ENCODE results near the gene EYS. TPM values are rescaled to one million over a fixed set of nuclear protein-coding genes. Genes with fewer than 3 reads are reported as not detected.

The EYS gene
- total RNA-seq, 1 donor from 2014 or later: 17.3 TPM

DNA sequence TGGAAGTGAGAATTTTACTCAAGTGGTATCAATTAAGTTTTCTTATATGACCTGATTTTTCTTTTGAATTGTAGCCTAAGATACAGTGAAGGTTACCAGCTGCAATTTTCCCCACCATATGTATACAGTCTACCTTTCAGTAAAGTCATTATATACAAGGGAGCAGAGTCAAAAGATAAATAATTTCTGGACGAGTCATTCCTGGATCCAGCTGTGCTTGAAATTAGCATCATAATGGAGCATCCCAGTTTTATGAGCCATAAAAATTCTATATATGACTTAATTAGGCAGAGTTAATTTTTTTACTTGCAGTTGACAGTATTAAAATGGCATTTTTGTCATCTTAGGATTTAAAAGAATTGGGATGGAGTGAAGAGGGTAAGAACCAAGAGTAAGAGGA is 1063.0 kb downstream of the EYS start:
- no peak for DNase-seq (ENCODE audit: low spot score)

- no peak for DNase-seq (ENCODE audit: low spot score)
Observed at GRCh38 chr6:64630901-64631300, 1076.1 kb downstream of the EYS start.

DNA sequence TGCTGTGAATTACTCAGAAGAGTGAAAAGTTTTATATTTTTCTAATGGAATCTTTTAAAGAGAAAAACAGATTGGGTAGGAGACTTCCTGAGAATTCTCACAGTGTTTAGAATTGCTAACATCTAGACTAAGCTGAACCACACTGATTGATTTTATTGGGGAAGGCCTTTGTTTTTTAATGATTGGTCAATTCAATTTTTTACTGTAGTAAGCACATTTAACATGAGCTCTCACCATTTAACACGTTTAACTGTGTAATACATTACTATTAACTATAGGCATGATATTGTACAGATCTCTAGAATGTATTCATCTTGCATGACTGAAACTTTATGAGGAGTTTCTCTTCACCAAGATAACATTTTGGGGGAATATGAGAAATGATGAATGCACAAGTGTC is 1084.1 kb downstream of the EYS start:
- DNase-seq (ENCODE audit: low spot score): no peak

DNA sequence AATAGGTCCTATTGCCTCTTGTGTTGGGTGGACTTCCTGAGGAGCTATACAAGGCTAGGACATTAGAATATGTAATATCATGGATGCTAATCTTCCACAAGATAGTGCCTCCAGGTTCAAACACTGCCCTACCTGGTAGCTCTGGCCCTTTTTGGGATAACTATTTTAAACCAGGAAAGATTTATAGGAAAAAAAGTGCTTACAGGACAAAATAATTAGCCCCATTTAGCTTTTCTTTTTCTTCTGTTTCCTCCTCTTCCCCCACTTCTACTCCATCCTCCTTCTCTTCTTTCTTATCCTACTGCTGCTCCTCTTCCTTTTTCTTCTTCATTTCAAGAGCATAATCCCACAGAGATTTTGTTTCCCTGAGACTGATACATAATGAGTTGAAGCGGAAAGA is 1104.0 kb downstream of the EYS start:
- no peak for DNase-seq (ENCODE audit: low spot score)

DNA sequence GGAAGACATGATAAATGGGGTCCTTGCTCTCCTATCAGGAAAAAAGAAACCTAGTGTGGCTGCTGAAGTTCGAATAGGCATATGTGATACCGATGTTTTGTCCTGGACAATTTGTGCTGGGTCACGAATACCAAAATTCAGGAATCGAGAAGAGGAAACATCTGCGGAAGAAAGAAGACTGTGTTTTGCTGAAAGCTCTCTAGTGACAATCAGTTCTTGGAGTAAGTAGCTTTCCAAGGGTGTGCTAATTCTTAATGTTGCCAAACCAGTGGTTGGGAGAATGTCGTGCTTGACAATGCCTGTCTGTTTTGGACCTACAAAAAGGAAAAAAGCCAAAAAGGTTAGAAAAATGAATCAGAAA is 1115.4 kb downstream of the EYS start:
- DNase-seq (ENCODE audit: low spot score): no peak

DNA sequence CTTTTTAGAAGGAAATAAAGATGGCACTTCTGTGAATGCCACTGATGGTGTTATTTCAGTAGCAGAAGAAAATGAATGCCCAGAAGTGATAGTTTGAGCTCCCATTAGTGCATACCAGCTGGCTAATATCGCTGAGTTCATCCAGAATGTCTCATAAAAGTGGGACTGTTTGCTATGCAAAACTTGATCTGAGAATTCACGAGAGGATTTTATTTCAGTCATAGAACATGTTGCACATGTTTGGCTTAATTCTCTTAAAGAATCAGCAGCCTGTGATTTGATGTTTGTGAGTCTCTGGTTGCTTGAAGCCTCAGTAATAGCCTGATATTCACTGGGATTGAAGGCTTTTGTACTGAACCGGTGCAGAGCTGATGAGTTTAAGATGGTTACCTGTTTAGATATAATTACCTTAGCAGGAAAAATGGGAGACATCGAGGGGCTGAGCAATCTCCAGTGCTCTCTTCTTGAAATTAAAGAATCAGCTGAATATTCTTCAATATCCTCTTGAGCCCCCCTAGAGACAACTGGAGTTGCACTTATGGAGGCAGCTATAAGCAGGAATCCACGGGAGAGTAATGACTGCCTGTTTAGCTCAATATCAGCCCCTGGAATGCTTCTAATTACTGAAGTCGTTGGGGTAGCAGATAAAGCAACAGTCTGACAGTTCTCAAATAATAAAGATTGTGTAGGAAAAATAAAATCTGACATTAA is 1115.9 kb downstream of the EYS start:
- DNase-seq (ENCODE audit: low spot score): peak; percentile 24

GRCh38 chr6:64589961-64590360 is 1117.1 kb downstream of the EYS start:
- no peak for DNase-seq (ENCODE audit: low spot score)

DNA sequence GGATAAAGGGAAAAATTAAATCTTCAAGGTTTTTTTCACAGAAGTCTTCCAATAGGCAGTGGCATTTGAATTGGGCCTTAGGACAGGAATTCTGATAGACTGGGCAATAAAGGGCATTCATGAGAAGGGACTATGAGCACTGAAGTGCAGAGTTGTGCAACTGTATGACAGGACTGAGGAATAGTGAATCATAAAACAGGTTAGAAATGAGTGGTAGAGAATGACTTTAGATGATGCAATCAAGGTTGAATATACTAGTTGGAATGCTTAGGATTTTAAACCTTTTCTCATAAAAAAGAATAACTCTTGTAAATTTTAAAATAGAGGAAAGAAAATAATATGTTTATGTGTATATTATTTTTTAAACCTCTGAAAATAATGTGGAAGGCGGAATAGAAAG is 1126.7 kb downstream of the EYS start:
- no peak for DNase-seq (ENCODE audit: low spot score)

- DNase-seq (ENCODE audit: low spot score): no peak
Observed at GRCh38 chr6:64553249-64553786, 1153.7 kb downstream of the EYS start.

GRCh38 chr6:64547594-64548268 is 1159.3 kb downstream of the EYS start:
- DNase-seq (ENCODE audit: low spot score): no peak

GRCh38 chr6:64539917-64540316 is 1167.1 kb downstream of the EYS start:
- DNase-seq (ENCODE audit: low spot score): peak; percentile 25

- DNase-seq (ENCODE audit: low spot score): no peak
Observed at GRCh38 chr6:64538722-64539121, 1168.3 kb downstream of the EYS start.

DNA sequence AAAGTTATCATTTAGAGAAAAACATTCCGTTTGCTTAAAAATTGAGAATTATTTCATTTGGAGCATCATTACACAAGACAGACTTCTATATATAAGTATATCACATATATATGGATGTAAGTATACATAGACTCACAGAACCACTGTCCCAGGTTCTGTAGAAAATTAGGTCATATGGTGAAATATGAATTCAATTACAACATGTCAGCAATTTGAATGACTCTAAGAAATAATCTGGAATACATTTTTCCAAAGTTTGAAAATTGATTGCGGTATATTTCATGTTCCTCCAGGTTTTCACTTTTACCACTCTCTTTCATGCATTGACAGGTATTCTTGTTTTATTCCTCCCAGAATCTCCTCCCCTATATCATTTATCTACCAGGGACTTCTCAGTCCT is 1179.1 kb downstream of the EYS start:
- DNase-seq (ENCODE audit: low spot score): no peak

DNA sequence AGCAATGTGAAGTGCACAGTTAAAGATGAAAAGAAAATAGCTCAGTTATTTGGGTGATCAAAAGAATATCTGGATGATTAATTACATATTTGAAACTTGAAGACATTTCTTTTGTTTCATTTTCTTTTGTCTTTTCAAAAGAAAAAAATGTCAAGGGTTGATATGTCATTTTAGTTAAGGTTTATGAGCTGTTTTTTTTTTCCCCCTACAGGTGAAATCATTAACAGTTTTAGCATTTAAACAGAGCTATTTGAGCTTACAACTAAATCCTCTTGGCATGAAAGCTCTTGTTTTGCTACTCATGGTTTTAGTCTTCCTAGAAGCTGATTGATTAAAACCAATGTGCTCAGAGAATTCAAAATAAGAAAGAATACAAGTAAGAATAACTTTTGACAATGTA is 1184.2 kb downstream of the EYS start:
- DNase-seq (ENCODE audit: low spot score): no peak

- peak; percentile 73 for DNase-seq (ENCODE audit: low spot score)
Observed at GRCh38 chr6:64520050-64520449, 1187.0 kb downstream of the EYS start.

GRCh38 chr6:64516393-64516792 is 1190.6 kb downstream of the EYS start:
- DNase-seq (ENCODE audit: low spot score): no peak

- no peak for DNase-seq (ENCODE audit: low spot score)
Observed at GRCh38 chr6:64507661-64508060, 1199.4 kb downstream of the EYS start.

- DNase-seq (ENCODE audit: low spot score): no peak
Observed at GRCh38 chr6:64505312-64505711, 1201.7 kb downstream of the EYS start.

- DNase-seq (ENCODE audit: low spot score): no peak
Observed at GRCh38 chr6:64504503-64504902, 1202.5 kb downstream of the EYS start.

- DNase-seq (ENCODE audit: low spot score): peak; percentile 13
Observed at GRCh38 chr6:64502801-64503200, 1204.2 kb downstream of the EYS start.

GRCh38 chr6:64497634-64498033 is 1209.4 kb downstream of the EYS start:
- no peak for DNase-seq (ENCODE audit: low spot score)

DNA sequence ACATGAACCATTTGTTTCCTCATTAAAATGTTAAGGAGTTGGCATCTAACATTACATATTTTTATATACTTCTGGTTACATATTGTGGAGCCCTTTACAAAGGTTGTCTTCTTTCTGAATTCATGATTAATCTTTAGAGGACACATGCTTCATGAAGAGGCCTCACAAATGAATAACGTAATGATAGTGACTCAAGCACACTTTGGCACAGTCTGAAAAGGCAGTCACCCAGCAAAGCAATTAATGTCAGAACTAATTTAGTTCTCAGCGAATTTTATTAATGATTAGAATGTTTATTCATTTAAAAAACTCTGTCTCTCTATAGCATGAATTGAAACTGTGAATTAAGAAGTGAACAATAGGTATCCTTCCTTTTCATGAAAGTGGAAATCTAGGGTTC is 1217.3 kb downstream of the EYS start:
- DNase-seq (ENCODE audit: low spot score): no peak
